SK-N-SH treated with all-trans-retinoic acid at 6 μM for 48 hours (cell line): Measurements from ENCODE around the gene CD2.

Experiments used
- ATAC-seq: fragments of 200-7000 bp; cut with Tn5 transposase; 3 replicates; pipeline ENCODE4 v1.9.1; 2020; ENCODE audit warnings: mild to moderate bottlenecking, moderate library complexity
- ARNTL ChIP-seq: fragments of 450-650 bp; formaldehyde crosslinking; IDR thresholded peaks from 2 replicates; pipeline ENCODE4 v1.5.0; 2020; ENCODE audit warnings: low read depth, mild to moderate bottlenecking, moderate library complexity, borderline replicate concordance
- BACH2 ChIP-seq: fragments of 250-450 bp; sonication (Bioruptor Pico); IDR thresholded peaks from 2 replicates; pipeline ENCODE4 v1.9.0; 2021; ENCODE audit warnings: mild to moderate bottlenecking, borderline replicate concordance
- CSDC2 ChIP-seq: fragments of 250-450 bp; sonication (Bioruptor Pico); IDR thresholded peaks from 2 replicates; pipeline ENCODE4 v1.5.0; 2020; ENCODE audit warnings: mild to moderate bottlenecking, moderate library complexity
- GLIS3 ChIP-seq: fragments of 250-450 bp; sonication (Bioruptor Pico); IDR thresholded peaks from 2 replicates; pipeline ENCODE4 v1.5.0; 2020; ENCODE audit warnings: mild to moderate bottlenecking, moderate library complexity
- ISL1 ChIP-seq: fragments of 250-450 bp; sonication (Bioruptor Pico); IDR thresholded peaks from 2 replicates; pipeline ENCODE4 v2.1.2; 2022; ENCODE audit warnings: mild to moderate bottlenecking, moderate library complexity
- PPARA ChIP-seq: fragments of 250-450 bp; sonication (Bioruptor Pico); IDR thresholded peaks from 2 replicates; pipeline ENCODE4 v1.5.0; 2020; ENCODE audit warnings: mild to moderate bottlenecking, borderline replicate concordance
- RARB ChIP-seq: fragments of 250-450 bp; sonication (Bioruptor Pico); IDR thresholded peaks from 2 replicates; pipeline ENCODE4 v1.8.0; 2021; ENCODE audit warnings: mild to moderate bottlenecking, moderate library complexity
- SNAI2 ChIP-seq: fragments of 250-450 bp; sonication (Bioruptor Pico); IDR thresholded peaks from 2 replicates; pipeline ENCODE4 v1.5.0; 2020; ENCODE audit warnings: mild to moderate bottlenecking, moderate library complexity
- TCF4 ChIP-seq: fragments of 250-450 bp; sonication (Bioruptor Pico); IDR thresholded peaks from 2 replicates; pipeline ENCODE4 v1.8.0; 2021; ENCODE audit warnings: mild to moderate bottlenecking, moderate library complexity, borderline replicate concordance
- TOX ChIP-seq: fragments of 250-450 bp; sonication (Bioruptor Pico); IDR thresholded peaks from 2 replicates; pipeline ENCODE4 v1.8.0; 2021; ENCODE audit warnings: mild to moderate bottlenecking, moderate library complexity, borderline replicate concordance
- ZFP3 ChIP-seq: fragments of 250-450 bp; sonication (Bioruptor Pico); IDR thresholded peaks from 2 replicates; pipeline ENCODE4 v1.5.0; 2020; ENCODE audit warnings: mild to moderate bottlenecking, moderate library complexity
- ZFP30 ChIP-seq: fragments of 450-650 bp; formaldehyde crosslinking; IDR thresholded peaks from 2 replicates; pipeline ENCODE4 v1.5.0; 2022; ENCODE audit warnings: mild to moderate bottlenecking, moderate library complexity
- ZNF565 ChIP-seq: fragments of 450-650 bp; formaldehyde crosslinking; conservative IDR thresholded peaks from 2 replicates; pipeline ENCODE4 v1.5.0; 2020; ENCODE audit warnings: low read depth, mild to moderate bottlenecking, moderate library complexity
- TF ChIP-seq, protein P1 (sequence below): fragments of 250-450 bp; sonication (Bioruptor Pico); IDR thresholded peaks from 2 replicates; pipeline ENCODE4 v1.5.0; 2020; ENCODE audit warnings: mild to moderate bottlenecking, moderate library complexity
- TF ChIP-seq, protein P2 (sequence below): fragments of 250-450 bp; sonication (Bioruptor Pico); IDR thresholded peaks from 2 replicates; pipeline ENCODE4 v1.8.0; 2021; ENCODE audit warnings: low read depth, mild to moderate bottlenecking, moderate library complexity, borderline replicate concordance
- TF ChIP-seq, protein P3 (sequence below): fragments of 250-450 bp; sonication (Bioruptor Pico); IDR thresholded peaks from 2 replicates; pipeline ENCODE4 v1.8.0; 2020; ENCODE audit warnings: mild to moderate bottlenecking, moderate library complexity, borderline replicate concordance

The CD2 gene

DNA sequence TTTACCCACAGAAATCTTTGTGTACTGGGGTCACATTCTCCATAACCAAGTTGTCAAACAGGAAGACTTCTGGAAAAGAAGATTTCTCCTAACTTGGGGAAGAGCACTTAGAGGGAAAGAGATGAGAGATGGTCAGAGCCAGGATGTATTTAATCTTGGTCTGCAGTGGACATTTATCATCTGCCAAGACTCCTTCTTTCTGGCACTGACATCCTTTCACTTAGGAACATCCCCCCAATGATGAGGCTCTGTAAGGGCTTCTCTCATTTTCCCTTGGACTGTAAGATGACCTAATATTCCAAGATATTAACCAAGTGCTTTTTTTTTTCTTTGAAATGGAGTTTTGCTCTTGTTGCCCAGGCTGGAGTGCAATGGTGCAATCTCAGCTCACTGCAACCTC, 47.4 kb upstream of the CD2 start:
- ATAC-seq: no peak
- TF ChIP-seq ZFP3 (CRISPR knock-in tag): no peak
- TF ChIP-seq ARNTL: no peak
- TF ChIP-seq ISL1 (CRISPR knock-in tag): no peak

DNA sequence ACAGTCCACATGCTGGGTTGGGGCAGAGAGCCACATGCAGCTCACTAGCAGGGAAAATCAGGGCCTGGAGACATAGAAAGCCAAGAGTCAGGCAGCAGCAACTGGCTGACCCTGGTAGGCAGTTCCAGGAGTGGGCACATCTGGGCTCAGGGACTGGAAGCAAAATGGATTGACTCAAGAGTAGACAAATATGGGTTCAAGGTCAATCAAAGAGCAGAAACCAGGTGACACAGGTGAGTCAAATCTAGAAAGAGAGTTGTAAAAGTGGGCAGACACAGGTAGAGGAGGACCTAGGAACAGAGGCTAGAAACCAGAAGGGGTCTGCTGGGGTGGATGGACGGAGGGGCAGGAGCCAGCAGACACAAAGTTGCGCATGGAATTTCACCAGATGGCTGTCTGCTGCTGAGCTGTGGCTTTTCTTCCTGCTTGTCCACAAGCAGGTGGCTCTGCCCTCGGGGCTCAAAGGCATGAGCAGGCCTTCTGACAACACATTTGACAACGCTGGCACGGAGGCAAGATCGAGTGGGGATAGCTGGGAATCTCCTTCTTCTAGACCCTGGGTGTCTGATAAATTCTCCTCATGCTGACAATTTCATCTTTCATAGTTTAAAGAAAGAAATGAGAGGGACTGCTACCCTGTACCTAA, 45.9 kb upstream of the CD2 start:
- TF ChIP-seq, protein P1, sequence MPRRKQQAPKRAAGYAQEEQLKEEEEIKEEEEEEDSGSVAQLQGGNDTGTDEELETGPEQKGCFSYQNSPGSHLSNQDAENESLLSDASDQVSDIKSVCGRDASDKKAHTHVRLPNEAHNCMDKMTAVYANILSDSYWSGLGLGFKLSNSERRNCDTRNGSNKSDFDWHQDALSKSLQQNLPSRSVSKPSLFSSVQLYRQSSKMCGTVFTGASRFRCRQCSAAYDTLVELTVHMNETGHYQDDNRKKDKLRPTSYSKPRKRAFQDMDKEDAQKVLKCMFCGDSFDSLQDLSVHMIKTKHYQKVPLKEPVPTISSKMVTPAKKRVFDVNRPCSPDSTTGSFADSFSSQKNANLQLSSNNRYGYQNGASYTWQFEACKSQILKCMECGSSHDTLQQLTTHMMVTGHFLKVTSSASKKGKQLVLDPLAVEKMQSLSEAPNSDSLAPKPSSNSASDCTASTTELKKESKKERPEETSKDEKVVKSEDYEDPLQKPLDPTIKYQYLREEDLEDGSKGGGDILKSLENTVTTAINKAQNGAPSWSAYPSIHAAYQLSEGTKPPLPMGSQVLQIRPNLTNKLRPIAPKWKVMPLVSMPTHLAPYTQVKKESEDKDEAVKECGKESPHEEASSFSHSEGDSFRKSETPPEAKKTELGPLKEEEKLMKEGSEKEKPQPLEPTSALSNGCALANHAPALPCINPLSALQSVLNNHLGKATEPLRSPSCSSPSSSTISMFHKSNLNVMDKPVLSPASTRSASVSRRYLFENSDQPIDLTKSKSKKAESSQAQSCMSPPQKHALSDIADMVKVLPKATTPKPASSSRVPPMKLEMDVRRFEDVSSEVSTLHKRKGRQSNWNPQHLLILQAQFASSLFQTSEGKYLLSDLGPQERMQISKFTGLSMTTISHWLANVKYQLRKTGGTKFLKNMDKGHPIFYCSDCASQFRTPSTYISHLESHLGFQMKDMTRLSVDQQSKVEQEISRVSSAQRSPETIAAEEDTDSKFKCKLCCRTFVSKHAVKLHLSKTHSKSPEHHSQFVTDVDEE (CRISPR knock-in tag): peak; percentile 77
- TF ChIP-seq TCF4 (CRISPR knock-in tag): peak; percentile 53; the same call in 1 of the 2 replicates
- TF ChIP-seq, protein P2, sequence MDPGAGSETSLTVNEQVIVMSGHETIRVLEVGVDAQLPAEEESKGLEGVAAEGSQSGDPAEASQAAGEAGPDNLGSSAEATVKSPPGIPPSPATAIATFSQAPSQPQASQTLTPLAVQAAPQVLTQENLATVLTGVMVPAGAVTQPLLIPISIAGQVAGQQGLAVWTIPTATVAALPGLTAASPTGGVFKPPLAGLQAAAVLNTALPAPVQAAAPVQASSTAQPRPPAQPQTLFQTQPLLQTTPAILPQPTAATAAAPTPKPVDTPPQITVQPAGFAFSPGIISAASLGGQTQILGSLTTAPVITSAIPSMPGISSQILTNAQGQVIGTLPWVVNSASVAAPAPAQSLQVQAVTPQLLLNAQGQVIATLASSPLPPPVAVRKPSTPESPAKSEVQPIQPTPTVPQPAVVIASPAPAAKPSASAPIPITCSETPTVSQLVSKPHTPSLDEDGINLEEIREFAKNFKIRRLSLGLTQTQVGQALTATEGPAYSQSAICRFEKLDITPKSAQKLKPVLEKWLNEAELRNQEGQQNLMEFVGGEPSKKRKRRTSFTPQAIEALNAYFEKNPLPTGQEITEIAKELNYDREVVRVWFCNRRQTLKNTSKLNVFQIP (CRISPR knock-in tag): no peak
- TF ChIP-seq, protein P3, sequence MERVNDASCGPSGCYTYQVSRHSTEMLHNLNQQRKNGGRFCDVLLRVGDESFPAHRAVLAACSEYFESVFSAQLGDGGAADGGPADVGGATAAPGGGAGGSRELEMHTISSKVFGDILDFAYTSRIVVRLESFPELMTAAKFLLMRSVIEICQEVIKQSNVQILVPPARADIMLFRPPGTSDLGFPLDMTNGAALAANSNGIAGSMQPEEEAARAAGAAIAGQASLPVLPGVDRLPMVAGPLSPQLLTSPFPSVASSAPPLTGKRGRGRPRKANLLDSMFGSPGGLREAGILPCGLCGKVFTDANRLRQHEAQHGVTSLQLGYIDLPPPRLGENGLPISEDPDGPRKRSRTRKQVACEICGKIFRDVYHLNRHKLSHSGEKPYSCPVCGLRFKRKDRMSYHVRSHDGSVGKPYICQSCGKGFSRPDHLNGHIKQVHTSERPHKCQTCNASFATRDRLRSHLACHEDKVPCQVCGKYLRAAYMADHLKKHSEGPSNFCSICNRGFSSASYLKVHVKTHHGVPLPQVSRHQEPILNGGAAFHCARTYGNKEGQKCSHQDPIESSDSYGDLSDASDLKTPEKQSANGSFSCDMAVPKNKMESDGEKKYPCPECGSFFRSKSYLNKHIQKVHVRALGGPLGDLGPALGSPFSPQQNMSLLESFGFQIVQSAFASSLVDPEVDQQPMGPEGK: no peak
- no peak; the same call in 2 of the 3 replicates for ATAC-seq

DNA sequence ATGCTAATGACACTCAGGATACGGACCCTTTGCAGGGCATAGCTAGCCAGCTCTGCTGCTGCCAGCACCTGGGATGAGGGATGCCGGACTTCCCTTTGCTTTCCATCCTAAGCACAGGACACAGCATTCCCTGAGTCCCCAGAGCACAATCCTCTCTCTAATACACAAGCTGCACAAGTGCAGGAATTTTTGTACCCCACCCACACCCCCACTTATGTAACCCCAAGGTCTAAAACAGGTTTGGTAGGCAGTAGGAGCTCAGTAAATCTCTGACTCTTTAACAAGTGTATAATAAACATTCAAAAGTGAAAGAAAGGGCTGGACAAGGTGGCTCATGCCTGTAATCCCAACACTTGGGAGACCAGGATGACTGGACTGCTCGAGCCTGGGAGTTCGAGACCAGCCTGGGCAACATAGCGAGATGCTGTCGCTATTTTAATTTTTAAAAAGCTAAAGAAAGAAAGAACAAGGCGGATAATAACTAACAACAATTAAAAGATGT, 44.5 kb upstream of the CD2 start:
- ATAC-seq: no peak
- no peak for TF ChIP-seq TOX (CRISPR knock-in tag)
- TF ChIP-seq BACH2 (CRISPR knock-in tag): no peak
- TF ChIP-seq ZFP30 (CRISPR knock-in tag): no peak
- TF ChIP-seq GLIS3 (CRISPR knock-in tag): no peak
- TF ChIP-seq ZNF565 (CRISPR knock-in tag): no peak
- TF ChIP-seq TCF4 (CRISPR knock-in tag): no peak

DNA sequence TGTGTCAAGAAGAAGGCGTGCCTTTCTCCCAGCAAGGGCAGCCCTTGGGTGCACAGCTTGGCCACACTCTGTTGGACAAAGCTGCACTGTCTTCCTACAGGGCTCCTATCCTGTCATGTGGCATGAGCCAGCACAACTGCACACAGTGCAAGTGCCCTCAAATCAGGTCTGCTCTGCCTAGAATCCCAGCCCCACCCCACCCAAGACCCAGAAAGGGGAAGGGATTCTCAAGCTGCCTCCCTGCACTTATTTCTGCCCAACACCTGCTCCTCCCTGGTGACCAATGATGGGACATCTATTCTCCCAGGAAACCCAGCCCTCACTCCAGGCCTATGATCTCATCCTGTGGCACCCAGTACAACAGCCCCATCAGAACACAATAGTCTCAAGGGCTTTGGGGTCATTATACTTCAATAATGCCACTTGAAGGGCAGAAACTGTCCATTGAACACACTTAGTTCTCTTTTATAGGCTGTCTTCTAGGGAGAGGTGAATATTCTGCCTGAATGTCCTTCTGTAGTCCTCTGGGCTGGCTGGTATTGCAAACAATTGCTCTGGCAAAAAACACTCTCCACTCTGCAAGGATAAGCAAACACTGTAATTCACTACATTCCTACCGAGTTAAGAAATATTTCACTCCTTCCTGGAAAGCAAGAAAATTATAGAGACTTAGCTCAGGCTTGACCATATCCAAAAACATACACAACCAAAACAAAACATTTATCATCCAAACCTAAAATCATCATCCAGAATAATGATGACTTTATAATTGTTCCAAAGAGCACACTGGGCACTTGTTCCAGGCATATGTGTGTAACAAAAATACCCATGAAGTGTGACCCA, 43.6 kb upstream of the CD2 start:
- TF ChIP-seq ISL1 (CRISPR knock-in tag) (no peak), ZFP30 (CRISPR knock-in tag) (no peak), CSDC2 (no peak), PPARA (no peak), SNAI2 (CRISPR knock-in tag) (no peak), TCF4 (CRISPR knock-in tag) (no peak), TOX (CRISPR knock-in tag) (no peak), RARB (CRISPR knock-in tag) (no peak), GLIS3 (CRISPR knock-in tag) (no peak), ZNF565 (CRISPR knock-in tag) (no peak)
- TF ChIP-seq, protein P3: no peak
- TF ChIP-seq, protein P2 (CRISPR knock-in tag): no peak
- TF ChIP-seq, protein P1 (CRISPR knock-in tag): no peak
- TF ChIP-seq, all 23 proteins: peak for 0
- ATAC-seq: no peak
